Hepatocyte (in vitro differentiated cells): ENCODE measurements around the gene ZDHHC24.

Experiments used
- EZH2 ChIP-seq: fragments of 200-600 bp; sonication (generic); IDR thresholded peaks from 2 replicates; pipeline ENCODE4 v1.6.1; 2016; ENCODE audit warnings: antibody characterized with exemption, mild to moderate bottlenecking, borderline replicate concordance
- EZH2phosphoT487 ChIP-seq: fragments of 200-600 bp; sonication (generic); IDR thresholded peaks from one replicate; pipeline ENCODE4 v1.6.1; 2018; ENCODE audit warnings: antibody characterized with exemption, mild to moderate bottlenecking, low read depth, moderate library complexity; ENCODE audit not compliant: unreplicated experiment, severe bottlenecking
- TF ChIP-seq, protein P1 (sequence below): fragments of 200-600 bp; sonication (generic); IDR thresholded peaks from 2 replicates; pipeline ENCODE4 v1.5.1; 2016; ENCODE audit warnings: antibody characterized with exemption, mild to moderate bottlenecking; ENCODE audit not compliant: poor library complexity

DNA sequence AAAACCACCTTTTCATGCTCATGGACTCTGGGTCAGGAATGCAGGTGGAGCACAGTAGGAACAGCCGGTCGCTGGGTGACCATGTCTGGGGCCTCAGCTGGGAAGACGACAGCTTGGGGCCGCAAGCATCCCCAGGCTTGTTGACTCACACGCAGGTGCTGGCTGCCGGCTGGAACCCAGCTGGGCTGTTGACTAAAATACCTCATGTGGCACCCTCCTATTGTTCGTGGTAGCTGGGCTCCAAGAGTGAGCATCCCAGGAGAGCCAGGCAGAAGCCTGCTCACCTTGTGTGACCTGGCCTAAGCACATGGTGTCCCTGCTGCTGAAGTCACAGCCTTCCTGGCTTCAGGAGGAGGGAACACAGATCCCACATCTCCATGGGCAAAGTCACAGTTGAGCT lies 56.2 kb downstream of the ZDHHC24 start:
- TF ChIP-seq, protein P1, sequence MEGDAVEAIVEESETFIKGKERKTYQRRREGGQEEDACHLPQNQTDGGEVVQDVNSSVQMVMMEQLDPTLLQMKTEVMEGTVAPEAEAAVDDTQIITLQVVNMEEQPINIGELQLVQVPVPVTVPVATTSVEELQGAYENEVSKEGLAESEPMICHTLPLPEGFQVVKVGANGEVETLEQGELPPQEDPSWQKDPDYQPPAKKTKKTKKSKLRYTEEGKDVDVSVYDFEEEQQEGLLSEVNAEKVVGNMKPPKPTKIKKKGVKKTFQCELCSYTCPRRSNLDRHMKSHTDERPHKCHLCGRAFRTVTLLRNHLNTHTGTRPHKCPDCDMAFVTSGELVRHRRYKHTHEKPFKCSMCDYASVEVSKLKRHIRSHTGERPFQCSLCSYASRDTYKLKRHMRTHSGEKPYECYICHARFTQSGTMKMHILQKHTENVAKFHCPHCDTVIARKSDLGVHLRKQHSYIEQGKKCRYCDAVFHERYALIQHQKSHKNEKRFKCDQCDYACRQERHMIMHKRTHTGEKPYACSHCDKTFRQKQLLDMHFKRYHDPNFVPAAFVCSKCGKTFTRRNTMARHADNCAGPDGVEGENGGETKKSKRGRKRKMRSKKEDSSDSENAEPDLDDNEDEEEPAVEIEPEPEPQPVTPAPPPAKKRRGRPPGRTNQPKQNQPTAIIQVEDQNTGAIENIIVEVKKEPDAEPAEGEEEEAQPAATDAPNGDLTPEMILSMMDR: no peak
- TF ChIP-seq EZH2 (no peak), EZH2phosphoT487 (no peak)
